ENCODE measurements around the gene S100A13.

The S100A13 gene

DNA sequence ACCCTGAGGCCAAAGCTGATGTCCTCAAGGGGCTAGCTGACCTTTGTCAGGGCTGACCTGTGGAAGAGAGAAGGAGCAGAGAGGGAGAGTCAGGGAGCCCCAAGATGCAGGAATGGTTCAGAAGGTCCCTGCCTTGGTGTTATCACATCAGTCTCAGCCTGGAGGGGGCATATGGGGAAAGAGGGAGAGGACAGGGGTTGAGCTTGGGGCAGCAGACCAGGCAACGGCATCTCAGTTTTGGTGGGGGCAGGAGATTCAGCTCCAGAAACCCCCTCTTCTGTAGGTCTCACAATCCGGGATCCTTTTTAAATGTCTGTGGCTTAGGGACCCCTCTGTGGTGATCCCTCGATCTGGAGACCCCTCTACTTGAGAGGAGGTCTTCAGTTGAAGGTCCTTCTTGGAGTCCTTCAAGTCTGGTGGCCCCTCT, 815 bp downstream of the S100A13 start:
- DNase-seq (ENCODE audit: low spot score) = no peak

DNA sequence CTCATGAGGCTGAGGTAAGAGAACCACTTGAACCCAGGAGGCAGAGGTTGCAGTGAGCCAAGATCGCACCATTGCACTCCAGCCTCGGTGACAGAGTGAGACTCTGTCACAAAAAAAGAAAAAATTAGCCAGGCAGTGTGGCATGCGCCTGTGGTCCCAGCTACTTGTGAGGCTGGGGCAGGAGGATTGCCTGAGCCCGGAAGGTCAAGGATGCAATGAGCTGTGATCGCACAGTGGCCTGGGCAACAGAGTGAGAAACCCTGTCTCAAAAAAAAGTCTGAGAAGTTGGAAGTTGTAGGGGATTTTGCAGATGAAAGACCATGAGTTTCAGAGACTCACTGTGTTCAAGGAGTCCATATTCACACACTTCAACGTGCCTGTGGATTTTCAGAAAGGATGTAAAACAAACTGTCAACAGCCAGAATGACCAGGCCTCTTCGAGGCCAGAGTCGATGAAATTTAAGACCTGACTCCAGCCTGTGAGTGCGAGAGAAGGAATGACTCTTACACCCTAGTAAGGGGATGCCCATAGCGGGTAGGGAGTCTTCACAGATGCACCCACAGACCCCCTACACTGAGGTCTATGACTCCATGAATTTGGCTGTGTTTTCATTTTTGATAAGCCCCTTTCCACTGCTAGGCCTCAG, 2.2 kb downstream of the S100A13 start:
- no peak for DNase-seq (ENCODE audit: low spot score)

DNA sequence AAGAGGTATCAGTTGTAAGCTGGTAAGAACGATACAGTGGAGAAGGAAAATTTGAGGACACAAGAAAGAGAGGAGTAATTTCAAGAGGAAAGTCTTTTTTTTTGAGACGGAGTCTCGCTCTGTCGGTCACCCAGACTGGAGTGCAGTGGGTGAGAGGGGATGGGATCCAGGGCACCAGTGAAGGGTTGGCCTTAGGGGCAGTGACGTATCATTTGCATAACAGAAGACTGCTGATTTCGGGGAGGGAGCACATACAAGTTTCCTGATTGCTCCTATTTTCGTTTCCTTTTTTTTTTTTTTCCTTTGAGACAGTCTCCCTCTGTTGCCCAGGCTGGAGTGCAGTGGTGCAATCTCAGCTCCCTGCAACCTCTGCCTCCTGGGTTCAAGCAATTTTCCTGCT, 4.2 kb downstream of the S100A13 start:
- no peak for DNase-seq (ENCODE audit: low spot score)

DNA sequence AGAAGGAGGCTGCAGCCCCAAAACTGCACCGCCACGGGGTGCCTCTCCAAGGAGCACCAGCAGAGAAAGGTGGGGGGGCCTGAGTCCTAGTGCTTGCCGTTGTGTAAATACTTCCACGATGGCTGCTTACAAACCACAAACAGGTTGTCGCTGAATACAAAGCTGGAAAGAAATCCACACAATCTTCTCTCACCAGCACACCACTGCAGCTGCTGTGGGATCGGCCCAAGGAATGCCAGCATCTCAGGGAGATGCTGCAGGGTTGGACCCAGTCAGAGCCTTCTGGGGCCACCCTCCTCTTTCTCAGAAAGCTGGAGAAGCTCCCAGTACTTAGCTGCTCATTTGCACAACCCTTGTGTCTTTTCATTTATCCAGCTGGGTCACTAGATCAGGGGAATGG, 8.1 kb downstream of the S100A13 start:
- no peak for DNase-seq (ENCODE audit: low spot score)

DNA sequence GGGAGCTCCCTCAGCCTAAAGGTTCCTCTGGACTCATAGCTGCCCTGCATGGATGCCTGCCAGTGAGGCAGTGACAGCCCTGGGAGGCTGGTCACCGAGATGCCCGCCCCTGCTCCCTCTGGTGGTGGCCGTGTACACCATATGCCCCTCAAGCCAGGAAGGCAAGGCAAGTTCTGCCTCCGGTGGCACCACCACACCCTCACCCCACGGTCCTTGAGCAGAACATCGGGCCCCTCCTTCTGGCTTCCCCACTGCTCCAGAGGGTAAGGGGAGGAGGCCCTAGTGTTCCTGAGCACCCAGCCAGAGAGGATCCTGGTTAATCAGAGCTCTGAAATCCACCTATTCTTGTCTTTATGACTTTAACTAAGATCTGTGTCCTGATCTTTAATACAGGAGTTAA, 9.6 kb downstream of the S100A13 start:
- DNase-seq (ENCODE audit: low spot score) = peak; percentile 62

DNA sequence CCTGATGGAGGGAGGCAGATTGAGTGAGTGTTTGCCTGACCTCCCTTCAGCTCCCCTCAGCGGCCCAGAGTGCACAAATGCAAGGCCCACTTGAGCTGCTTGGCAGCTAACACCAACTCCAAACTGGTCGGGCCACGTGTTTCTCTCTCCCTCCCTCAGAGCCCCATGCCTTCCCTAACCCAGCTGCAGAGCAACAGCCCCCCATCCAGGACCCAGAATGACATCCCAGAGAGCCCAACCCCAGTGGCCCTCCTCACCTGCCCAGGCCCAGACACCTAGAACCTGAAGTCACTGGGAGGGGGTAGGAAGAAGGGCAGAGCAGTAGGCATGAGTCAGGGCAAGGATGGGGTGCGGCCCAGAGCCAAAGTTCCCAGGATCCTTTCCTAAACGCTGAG, 10.4 kb downstream of the S100A13 start:
- no peak for DNase-seq (ENCODE audit: low spot score)

DNA sequence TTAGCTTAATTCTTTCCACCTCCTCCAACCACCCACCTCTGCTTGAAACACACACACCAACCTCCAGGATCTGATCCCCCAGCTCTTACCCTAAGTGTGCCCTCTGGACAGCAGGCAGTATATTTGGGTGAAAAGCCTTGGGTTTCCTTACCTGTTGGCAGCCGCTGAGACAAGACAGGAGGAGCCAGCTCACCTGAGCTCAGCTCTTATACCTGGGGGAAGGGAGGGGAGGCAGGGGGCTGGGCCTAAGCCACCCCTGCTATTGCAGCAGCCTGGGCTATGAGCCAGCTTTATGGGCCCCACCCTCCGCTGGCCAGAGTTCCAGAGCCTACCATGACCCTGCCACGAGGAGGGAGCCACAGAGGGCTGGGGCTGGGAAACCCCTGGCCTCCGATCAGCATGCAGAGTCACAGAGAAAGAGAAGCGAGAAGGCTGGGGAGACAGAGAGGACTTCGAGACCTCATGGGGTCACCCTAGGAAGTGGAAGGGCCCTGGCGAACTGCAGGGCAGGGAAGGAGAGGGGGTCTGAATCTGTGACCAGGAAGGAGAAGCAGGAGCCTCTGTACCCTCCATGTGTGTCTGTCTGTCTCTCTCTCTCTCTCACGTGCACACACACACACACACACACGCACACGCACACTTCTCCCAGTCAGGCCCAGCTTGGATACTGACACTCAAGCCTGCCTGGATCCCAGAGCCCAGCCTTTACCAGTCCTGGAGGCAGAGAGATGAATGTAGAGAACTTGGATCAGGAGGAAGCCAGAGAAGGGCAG, 11.0 kb downstream of the S100A13 start, which contains the start of gene S100A14:
Gene S100A14 (minus strand): TSS at position 182 of the 773 bp plus-strand sequence. CDS start 467 bp downstream, outside the sequence.
- no peak for DNase-seq (ENCODE audit: low spot score)

DNA sequence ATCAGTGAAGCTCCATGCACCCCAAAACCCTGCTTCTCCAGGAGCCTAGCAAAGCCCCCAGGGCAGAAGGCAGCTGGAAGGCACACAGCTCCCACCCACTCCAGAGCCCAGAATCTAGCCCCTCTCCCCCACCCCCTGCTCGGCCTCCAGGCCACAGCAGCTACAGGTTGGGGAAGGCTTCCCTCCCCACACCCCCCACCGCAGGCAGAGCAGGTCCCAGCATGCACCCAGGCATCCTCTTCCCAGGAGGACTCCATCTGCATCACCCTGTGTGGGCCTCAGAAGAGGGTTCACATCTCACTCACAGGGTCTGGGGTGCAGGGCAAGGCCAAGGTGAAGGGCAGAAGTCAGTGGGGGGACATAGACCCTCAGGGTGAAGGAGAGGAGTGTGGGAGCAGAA, 11.9 kb downstream of the S100A13 start:
- no peak for DNase-seq (ENCODE audit: low spot score)

DNA sequence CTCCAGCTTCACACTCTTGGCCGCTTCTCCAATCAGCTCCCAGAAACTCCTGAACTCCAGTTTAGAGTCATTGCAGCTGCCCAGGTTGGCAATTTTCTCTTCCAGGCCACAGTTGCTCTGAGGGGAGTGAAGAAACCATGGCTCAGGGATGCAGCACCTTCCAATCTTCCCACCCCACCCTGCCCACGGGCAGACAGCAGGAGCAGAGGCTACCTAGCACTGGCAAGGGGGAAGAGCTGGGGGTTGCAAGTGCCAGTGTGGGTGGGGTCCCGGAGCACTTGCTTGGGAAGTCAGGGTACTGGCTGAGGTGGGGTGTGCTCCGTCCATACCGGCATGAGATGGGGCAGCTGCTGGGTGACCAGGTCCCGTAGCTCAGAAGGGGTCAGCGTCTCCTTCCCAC, 12.4 kb downstream of the S100A13 start:
- DNase-seq (ENCODE audit: low spot score) = no peak

DNA sequence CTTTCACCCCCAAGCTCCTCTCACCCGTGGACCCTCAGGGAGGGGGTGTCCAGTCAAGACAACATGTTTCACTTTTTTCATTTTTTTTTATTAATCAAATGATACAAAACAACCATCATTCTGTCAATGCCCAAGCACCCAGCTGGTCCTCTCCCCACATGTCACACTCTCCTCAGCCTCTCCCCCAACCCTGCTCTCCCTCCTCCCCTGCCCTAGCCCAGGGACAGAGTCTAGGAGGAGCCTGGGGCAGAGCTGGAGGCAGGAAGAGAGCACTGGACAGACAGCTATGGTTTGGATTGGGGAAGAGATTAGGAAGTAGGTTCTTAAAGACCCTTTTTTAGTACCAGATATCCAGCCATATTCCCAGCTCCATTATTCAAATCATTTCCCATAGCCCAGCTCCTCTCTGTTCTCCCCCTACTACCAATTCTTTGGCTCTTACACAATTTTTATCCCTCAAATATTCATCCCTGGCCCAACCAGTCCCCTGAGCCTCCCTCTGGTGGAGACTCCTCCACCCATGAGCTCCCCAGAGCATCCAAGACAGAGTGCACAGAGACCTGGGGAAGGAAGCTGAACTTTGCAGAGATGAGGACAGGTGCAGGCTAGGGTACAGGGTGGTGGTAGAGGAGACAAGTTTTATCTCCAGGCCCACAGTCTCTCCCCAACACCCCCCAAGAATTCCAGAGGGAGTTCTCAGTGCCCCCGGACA, 13.0 kb downstream of the S100A13 start:
- no peak for DNase-seq (ENCODE audit: low spot score)

DNA sequence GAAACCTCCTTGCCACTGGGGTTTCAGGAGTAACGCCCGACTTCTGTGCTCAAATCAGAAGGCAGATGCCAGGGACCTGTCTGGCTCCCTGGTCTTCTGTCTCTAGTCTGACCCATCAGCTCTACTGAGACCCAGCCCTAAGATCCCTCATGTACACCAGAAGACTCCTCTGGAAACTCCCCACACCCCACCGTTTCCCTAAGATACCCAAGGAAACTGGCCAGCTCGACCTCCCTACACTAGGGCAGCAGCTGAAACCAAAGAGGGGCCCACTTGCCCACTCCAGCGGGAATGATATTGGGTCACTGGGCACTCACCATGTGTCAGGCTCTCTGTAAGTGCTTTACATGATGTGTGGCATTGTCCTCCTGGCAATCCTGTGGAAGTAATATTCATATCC, 13.9 kb downstream of the S100A13 start:
- no peak for DNase-seq (ENCODE audit: low spot score)

DNA sequence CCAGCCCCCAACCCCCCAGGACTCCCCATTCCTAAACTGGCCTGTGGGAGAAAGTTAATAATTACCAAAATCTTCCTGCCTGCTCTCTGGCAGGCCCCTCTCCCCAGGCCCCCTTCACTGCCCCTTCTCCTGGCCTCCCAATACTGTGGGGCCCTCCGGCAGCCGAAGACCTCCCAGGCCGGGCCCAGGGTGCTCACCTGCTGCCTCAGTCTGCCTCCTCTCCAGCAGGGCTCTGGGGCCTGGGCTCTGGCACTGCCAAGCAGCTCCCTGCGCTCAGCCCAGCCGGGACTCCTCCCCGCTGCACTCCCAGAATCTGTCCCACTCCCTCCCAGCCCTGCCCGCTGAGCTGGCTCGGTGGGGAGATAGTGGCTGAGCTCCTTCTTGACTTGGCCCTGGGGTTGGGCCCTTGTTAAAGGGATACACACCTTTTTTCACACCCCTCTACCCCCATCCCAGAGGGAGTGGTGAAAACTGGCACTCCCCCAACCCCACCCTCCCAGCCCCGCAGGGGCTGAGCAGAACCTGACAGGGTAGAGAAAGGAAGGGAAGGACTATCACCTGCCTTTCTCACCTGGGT, 14.5 kb downstream of the S100A13 start, which contains the start of gene S100A16:
Gene S100A16 (minus strand): TSS at position 383 of the 577 bp plus-strand sequence. CDS start 4,986 bp downstream, outside the sequence.
- no peak for DNase-seq (ENCODE audit: low spot score)

DNA sequence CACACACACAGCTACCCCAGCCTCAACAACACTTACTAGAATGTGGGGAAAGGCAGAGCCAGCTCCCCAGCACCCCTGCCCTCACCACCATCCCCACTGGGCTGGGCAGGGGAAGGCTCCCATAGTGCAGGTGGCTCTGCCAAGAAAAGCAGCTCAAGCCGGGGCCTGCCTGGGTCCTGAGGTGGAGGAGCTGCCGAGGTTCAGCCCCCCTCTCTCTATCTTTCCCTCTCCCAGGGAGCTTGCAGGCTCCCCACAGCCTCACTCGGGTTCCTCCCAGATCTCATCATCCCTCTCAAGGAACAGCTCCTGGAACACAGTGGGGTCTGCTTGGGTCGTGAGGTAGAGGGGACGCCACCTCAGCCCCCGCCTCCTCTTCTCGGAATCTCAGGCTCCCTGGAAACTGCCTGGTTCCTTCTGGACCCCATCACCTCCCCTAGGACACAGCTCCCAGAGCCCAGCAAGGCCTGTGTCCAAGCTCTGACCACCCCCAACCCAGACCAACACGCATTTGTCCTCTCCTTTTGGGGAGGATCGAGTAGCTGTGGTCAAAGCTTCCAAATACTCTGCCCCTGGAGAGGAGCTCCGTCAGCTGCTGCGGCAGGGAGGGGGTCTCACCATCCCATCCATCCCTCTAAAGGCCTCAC, 15.1 kb downstream of the S100A13 start:
- no peak for DNase-seq (ENCODE audit: low spot score)

DNA sequence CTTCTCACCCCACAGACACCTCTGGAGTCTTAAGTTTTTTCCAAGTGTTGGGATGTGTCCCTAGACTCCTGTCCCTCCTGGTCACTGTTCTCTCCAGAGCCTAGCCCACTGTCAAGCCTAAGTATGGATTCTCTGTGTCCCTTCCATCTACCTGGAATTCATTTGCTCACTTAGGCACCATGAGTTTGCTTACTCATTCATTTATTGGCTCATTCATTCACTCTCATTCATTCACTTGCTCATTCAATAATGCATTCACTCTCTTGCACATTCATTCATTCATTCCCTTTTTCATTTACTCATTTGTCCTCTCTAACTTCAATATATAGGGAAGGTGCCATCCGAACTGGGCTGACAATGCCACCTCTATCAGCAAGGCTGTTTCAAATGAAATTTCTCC, 15.9 kb downstream of the S100A13 start:
- DNase-seq (ENCODE audit: low spot score) = no peak

DNA sequence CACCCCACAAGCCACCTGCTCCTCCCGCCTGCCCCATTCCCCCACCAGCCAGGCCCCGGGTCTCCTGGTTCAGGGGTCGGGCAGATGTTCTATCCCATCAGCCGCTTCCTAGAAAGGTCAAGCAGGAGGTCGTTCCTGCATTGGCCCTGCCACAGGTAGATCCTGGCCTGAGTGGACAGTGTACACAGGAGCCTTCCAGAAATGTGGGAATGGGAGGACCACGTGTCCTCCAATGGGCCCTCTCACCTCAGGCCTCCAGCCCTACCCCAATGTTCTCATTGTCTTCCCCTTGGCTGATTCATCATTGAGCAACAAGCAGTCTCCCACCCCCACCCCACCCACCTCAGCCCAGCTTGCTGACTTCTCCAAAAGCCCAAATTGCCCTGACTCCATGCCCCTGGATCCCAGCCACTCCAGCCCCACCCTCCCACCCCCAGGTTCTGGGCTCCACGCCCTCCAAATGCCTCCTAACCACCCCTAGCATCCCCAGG, 16.4 kb downstream of the S100A13 start:
- no peak for DNase-seq (ENCODE audit: low spot score)

DNA sequence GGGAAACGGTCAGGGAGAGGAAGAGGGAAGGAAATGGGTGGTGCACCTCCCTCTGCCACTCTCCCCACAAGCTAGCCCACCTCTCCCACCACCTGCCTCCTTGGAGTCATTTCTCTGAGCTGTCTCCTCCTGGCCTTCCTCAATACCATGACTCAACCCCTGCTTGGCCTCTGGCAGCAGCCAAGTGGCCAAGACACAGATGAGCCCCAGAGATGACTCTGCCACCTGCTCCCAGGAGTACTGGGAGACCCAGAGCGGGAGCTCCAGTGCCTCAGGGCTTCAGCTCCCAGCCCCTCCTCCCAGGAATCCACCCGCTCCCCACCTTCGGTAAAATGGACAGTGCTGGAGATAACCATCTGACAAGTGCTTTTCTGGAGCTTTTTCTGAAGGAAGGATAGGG, 17.0 kb downstream of the S100A13 start:
- DNase-seq (ENCODE audit: low spot score) = no peak

DNA sequence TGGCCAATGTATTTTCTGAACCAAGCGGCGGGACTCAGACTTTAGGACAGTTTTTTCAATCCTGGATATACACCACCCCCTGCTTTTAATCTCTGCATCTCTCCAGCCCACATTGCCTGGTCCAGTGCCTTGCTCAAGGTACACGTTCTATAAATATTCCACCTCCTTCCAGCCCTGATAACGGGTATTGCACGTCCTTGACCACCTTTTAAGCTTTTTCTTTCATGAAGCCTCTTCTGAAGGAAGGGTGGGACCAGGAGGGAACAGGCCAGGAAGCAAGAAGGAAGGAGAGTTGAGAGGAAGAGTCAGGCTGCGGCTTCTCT, 17.8 kb downstream of the S100A13 start:
- no peak for DNase-seq (ENCODE audit: low spot score)

DNA sequence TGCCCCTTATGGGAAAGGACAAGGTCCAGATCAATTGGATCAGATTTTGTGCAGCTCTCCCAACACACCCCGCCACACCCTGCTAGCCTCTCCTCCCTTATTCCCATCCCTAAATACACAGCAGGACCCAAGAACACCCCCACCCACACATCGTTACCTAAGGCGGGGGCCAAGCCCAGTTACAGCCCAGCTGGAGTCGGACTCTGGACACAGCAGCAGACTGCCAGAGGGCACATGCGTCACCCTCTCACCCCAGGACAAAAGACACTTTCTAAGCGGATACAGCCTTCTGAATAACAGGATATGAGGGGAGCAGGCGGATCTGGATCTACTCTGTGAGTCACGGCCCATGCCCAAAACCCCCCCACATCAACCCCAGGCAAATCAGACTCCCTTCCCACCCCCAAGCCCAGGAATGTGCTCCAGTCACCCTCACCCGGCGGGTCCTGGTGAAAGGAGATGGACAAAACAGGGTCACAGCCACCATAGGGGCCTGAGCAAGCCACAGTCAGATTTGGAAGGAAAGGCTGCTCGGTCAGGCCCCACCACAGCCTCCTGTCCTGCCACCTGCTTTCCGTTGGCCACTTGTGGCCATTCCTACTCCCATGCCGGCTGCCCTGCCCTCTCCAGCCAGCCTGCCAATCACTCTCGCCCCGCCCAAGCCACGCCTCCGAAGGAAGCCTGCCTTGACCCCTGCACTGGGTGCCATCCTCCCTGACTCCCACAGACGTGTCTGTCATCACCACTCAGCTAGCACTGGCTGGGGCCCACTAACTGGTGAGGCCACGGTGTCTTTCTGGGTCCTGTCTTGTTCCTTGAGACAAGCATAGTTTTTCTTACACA, 18.3 kb downstream of the S100A13 start:
- no peak for DNase-seq (ENCODE audit: low spot score)

DNA sequence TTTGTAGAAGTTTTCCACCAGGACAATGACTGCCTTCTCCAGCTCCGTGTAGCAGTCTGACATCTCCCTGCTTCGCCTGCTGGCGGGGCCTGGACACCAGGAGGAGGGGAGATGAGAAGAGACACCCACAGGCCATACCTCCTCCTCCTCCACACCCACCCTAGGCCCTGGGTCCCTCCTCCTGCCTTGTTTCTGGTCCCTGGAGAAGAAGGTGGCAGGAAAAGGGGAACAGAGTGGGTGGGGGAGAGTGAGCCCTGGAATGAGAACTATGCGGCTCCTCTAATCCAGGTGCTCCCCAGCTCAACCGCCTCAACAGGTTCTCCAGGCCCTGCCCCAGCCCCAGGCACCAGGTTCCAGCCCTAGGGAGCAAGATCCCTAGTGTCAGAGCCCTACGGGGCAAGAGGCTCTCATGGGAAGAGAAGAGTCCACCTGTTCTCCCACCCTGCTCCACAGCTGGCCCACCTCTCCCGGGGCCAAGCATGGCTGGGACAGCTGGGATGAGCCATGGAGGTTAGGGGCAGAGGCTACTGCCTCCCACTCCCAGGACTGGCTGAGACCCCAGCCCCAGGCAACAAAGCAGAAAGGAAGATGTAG, 19.1 kb downstream of the S100A13 start:
- DNase-seq (ENCODE audit: low spot score) = no peak

DNA sequence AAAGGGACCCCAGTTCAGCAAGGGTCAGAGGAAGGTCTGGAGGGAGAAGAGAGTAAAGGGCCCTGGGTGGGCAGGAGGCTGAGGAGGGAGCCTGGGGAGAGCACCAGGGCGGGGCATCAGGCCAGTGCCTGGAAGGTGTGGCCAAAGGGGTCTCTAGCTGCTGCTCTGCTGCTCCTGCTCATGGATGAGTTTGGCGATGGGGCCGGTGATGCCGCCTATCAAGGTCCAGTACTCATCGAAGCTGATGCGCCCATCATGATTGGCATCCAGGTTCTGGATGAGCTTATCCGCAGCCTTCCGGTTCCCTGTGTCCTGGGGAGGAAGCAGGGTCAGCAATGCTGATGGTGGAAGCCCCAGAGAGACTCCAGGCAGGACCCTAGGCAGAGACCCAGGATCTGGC, 19.9 kb downstream of the S100A13 start:
- DNase-seq (ENCODE audit: low spot score) = no peak

DNA sequence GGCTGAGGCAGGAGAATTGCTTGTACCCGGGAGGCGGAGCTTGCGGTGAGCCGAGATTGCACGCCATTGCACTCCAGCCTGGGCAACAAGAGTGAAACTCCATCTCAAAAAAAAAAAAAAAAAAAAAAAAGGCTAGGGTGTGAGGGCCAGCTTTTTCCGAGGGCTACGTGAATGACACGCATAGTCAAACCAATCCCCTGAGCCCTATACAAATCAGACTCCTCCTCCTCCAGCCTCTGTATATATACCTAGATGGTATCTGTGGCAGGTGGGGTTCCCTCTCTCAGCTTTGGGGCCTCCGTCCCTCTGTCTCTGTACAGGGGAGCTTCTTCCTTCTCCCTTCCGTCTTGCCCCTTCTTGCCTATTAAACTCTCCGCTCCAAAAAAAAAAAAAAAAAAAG, 21.1 kb downstream of the S100A13 start:
- no peak for DNase-seq (ENCODE audit: low spot score)

Data from CD4-positive, alpha-beta T cell treated with Interleukin-15 for 4 hours (primary cell).